Mucosa of descending colon (tissue), 3 donors: ENCODE measurements around the gene GPR32. TPM values are rescaled to one million over a fixed set of nuclear protein-coding genes. Genes with fewer than 3 reads are reported as not detected.

Experiments used
- ATAC-seq: fragments of 200-7000 bp; cut with Tn5 transposase; one replicate; pipeline ENCODE4 v1.9.1; 2020; ENCODE audit warnings: mild to moderate bottlenecking, moderate library complexity
- DNase-seq, 3 donors: peaks; one replicate each; pipeline ENCODE4 v3.0.0-alpha.2; 2020
- H3K36me3 ChIP-seq: fragments of 200-600 bp; one replicate; pipeline ENCODE4 v1.8.0; 2021; ENCODE audit warnings: low read depth, mild to moderate bottlenecking
- H3K4me1 ChIP-seq: fragments of 200-600 bp; one replicate; pipeline ENCODE4 v1.8.0; 2021; ENCODE audit warnings: low read depth, mild to moderate bottlenecking
- H3K4me3 ChIP-seq: fragments of 200-600 bp; one replicate; pipeline ENCODE4 v1.8.0; 2021; ENCODE audit warnings: mild to moderate bottlenecking
- H3K9me3 ChIP-seq: fragments of 200-600 bp; one replicate; pipeline ENCODE4 v1.8.0; 2021; ENCODE audit warnings: mild to moderate bottlenecking
- CTCF ChIP-seq: fragments of 200-600 bp; IDR thresholded peaks from one replicate; pipeline ENCODE4 v1.8.0; 2022; ENCODE audit warnings: antibody characterized with exemption, mild to moderate bottlenecking
- intact Hi-C, 2 donors: fragments of 100-400 bp; cut with DNase I in 1 of 2; cut with micrococcal nuclease in 1 of 2; formaldehyde crosslinking; loops; one replicate each; pipeline versions ENCODE4 v1.11.0 to v1.11.1; 2022; cut with DNase I, micrococcal nuclease
- total RNA-seq, 3 donors: library from RNA; stranded (reverse); fragmentation: NEBNext Ultra II Directional in 2 of 3; extraction: Animal tissue kit (Norgen Biotek cat#: 25700) in 2 of 3; gene quantifications; one replicate each; pipeline versions ENCODE4 v1.2.1 to v1.2.4, GENCODE V29; 2021 to 2023
- donor health status: DM: no; HTN: no; CAD: no; lungs with moderate emphysema.
- donor health status: DM: no; HTN: no; CAD: no.
- donor health status: DM: no; HTN: yes; CAD: no.

GPR32 gene
- total RNA-seq, 3 donors from 2014 or later: not detected

GRCh38 chr19:50819636-50820035, 49.4 kb downstream of the GPR32 start:
- DNase-seq: peak in 1 of 3 donors; percentile 41

GRCh38 chr19:50820086-50820485, 49.8 kb downstream of the GPR32 start:
- H3K4me1 ChIP-seq: peaks cover 24% of the 10 kb centered on the region
- H3K4me3 ChIP-seq: no peak overlapping the region
- DNase-seq: peak; percentile 57 to 66 (median 57)

More at GRCh38 chr19:50819636-50820035, 49.4 kb downstream of the GPR32 start:
- Histone ChIP-seq H3K36me3 (no peaks in the 10 kb centered on the region), H3K4me1 (peaks cover 24% of the 10 kb centered on the region), H3K4me3 (no peak overlapping the region), H3K9me3 (no peaks in the 10 kb centered on the region)
- intact Hi-C loops: no loop called here
- no peak for TF ChIP-seq CTCF
- ATAC-seq: no peak

GRCh38 chr19:50820549-50821247, 50.4 kb downstream of the GPR32 start:
- Histone ChIP-seq H3K36me3 (no peaks in the 10 kb centered on the region), H3K9me3 (no peaks in the 10 kb centered on the region), H3K4me1 (peaks cover 24% of the 10 kb centered on the region), H3K4me3 (no peak overlapping the region)
- DNase-seq (peak; percentile 85 to 91 (median 88)), ATAC-seq (peak; percentile 59)
- no peak for TF ChIP-seq CTCF
- intact Hi-C loops: no loop called here

More at GRCh38 chr19:50820086-50820485, 49.8 kb downstream of the GPR32 start:
- Histone ChIP-seq H3K9me3 (no peaks in the 10 kb centered on the region), H3K36me3 (no peaks in the 10 kb centered on the region)
- ATAC-seq: no peak
- intact Hi-C loops: no loop called here
- no peak for TF ChIP-seq CTCF

- TF ChIP-seq CTCF: no peak
- no peak overlapping the region for H3K4me3 ChIP-seq
- intact Hi-C loops: no loop called here
These were observed 51.0 kb downstream of the GPR32 start for GRCh38 chr19:50821248-50821612.

More at GRCh38 chr19:50821248-50821612, 51.0 kb downstream of the GPR32 start:
- Histone ChIP-seq H3K36me3 (no peaks in the 10 kb centered on the region), H3K4me1 (peaks cover 24% of the 10 kb centered on the region), H3K9me3 (no peaks in the 10 kb centered on the region)
- DNase-seq (no peak), ATAC-seq (no peak)

Other genes starting within 250 kb of the GPR32 start
- 1 to 10 TPM in 2 of 3 donors, under 1 TPM in 1; 0.52 to 4.8 (median 1.3) TPM for gene LRRC4B, start 202.0 kb upstream of the GPR32 start, total RNA-seq
- 1 to 10 TPM in 1 of 3 donors, under 1 TPM in 1, not detected in 1; 0.14 to 1.2 TPM for gene SYT3, start 130.6 kb upstream of the GPR32 start, total RNA-seq
- gene C19orf81, start 121.0 kb upstream of the GPR32 start, total RNA-seq: under 1 TPM in 1 of 3 donors, not detected in 2; 0.41 TPM
- gene SHANK1, start 50.7 kb upstream of the GPR32 start, total RNA-seq: 1 to 10 TPM in 1 of 3 donors, under 1 TPM in 1, not detected in 1; 0.55 to 1.1 TPM
- 1 to 10 TPM; 1.4 to 7.2 (median 4.9) TPM for gene CLEC11A, start 47.1 kb upstream of the GPR32 start, total RNA-seq
- gene ACP4, start 20.0 kb downstream of the GPR32 start, total RNA-seq: not detected
- gene KLK1, start 53.3 kb downstream of the GPR32 start, total RNA-seq: 100 to 1,000 TPM in 1 of 3 donors, 10 to 100 TPM in 2; 29.3 to 130 (median 80.6) TPM
- gene KLK15, start 63.1 kb downstream of the GPR32 start, total RNA-seq: 1 to 10 TPM in 2 of 3 donors, under 1 TPM in 1; 0.92 to 3.3 (median 2.3) TPM
- gene KLK3, start 84.5 kb downstream of the GPR32 start, total RNA-seq: 1 to 10 TPM; 3.7 to 9.0 (median 4.8) TPM
- gene KLK2, start 103.0 kb downstream of the GPR32 start, total RNA-seq: under 1 TPM in 1 of 3 donors, not detected in 2; 0.43 TPM
- 1 to 10 TPM; 1.1 to 3.4 (median 1.4) TPM for gene KLK4, start 140.9 kb downstream of the GPR32 start, total RNA-seq
- gene KLK5, start 182.6 kb downstream of the GPR32 start, total RNA-seq: not detected
- not detected for gene KLK6, start 199.1 kb downstream of the GPR32 start, total RNA-seq
- gene KLK7, start 213.5 kb downstream of the GPR32 start, total RNA-seq: not detected
- gene KLK8, start 231.1 kb downstream of the GPR32 start, total RNA-seq: not detected
- gene KLK10, start 249.2 kb downstream of the GPR32 start, total RNA-seq: under 1 TPM; 0.58 to 0.93 (median 0.76) TPM